Ishikawa (cell line): ENCODE measurements around the gene DALRD3.
A peak's percentile ranks its signal among the peaks of the same experiment; 100 is the strongest.

Experiments
- CEBPB ChIP-seq: IDR thresholded peaks from 2 replicates; pipeline ENCODE4 v1.6.1; 2012
- MAX ChIP-seq: IDR thresholded peaks from 2 replicates; pipeline ENCODE4 v1.6.1; 2012
- NFIC ChIP-seq: IDR thresholded peaks from 2 replicates; pipeline ENCODE4 v1.6.1; 2012
- RAD21 ChIP-seq: IDR thresholded peaks from 2 replicates; pipeline ENCODE4 v1.6.1; 2012; ENCODE audit warnings: low read depth
- REST ChIP-seq: IDR thresholded peaks from 2 replicates; pipeline ENCODE4 v1.6.1; 2012; ENCODE audit warnings: low read depth, mild to moderate bottlenecking
- USF1 ChIP-seq: IDR thresholded peaks from 2 replicates; pipeline ENCODE4 v1.6.1; 2012
- YY1 ChIP-seq: IDR thresholded peaks from 2 replicates; pipeline ENCODE4 v1.6.1; 2012; ENCODE audit warnings: low read depth

GRCh38 chr3:49013738-49014660 lies 4.4 kb downstream of the DALRD3 start:
- TF ChIP-seq NFIC, result no peak
- TF ChIP-seq CEBPB, result no peak
- TF ChIP-seq YY1, result no peak
- peak; percentile 41 for TF ChIP-seq RAD21
- TF ChIP-seq USF1, result 0 out of 2 replicates have a peak, but pooled peaks have one; percentile 7
- TF ChIP-seq REST, result no peak
- TF ChIP-seq MAX, result no peak
